Spleen (tissue), 7 donors: ENCODE results near the gene HOXC6.

ENCODE experiments used
- CTCF ChIP-seq, 11 experiments: fragments of 200-600 bp in 7 of 11; fragments of 450-650 bp in 4 of 11; sonication (generic) in 4 of 11; IDR thresholded peaks in 8 of 11; conservative IDR thresholded peaks in 3 of 11; 1 replicate in 7 of 11; 2 replicates in 4 of 11; pipeline versions ENCODE4 v1.4.0 to v1.8.0; 2016 to 2021; ENCODE audit warnings: antibody characterized with exemption in 11 of 11, inconsistent platforms in 4 of 11, mild to moderate bottlenecking in 1 of 11
- POLR2AphosphoS5 ChIP-seq, 3 donors: sonication (generic); formaldehyde crosslinking; IDR thresholded peaks; one replicate each; pipeline ENCODE4 v1.5.1; 2017; ENCODE audit warnings: antibody characterized with exemption in 3 of 3
- donor health status: DM: no; HTN: no; CAD: no; lungs with moderate emphysema.
- donor health status: DM: no; HTN: no; CAD: no.
- donor health status: DM: no; HTN: no; CAD: no.

- no peak for TF ChIP-seq CTCF (IDR thresholded peaks at IDR 0.05 in 8 of 11, conservative IDR thresholded peaks at IDR 0.05 in 3 of 11)
- TF ChIP-seq POLR2AphosphoS5 (IDR thresholded peaks at IDR 0.05) = no peak
These were observed 16.3 kb downstream of the HOXC6 start for GRCh38 chr12:54044425-54045103.
